ENCODE data around the gene ZNF763. TPM values are rescaled to one million over a fixed set of nuclear protein-coding genes. Genes with fewer than 3 reads are reported as not detected.
"Not testable (repeated sequence)": the region's sequence is repeated elsewhere in the genome, so short reads cannot be mapped to it uniquely, and the experiment has no call there.

Gene ZNF763
- polyA plus RNA-seq (ENCODE audit: insufficient read length in 12 of 12) = 1 to 10 TPM in 10 of 12 donors, not detected in 2; 1.2 to 4.2 (median 2.2) TPM
- long read RNA-seq, donor 1, partial matches to known transcripts = 0 of 1 reads
- long read RNA-seq, donor 1, other reads (novel, unspliced or antisense) = 0 of 1 reads
- long read RNA-seq, donor 2, partial matches to known transcripts = 0 of 1 reads
- long read RNA-seq, donor 2, other reads (novel, unspliced or antisense) = 0 of 1 reads
- long read RNA-seq, donor 3, partial matches to known transcripts = 0 of 1 reads
- long read RNA-seq, donor 3, other reads (novel, unspliced or antisense) = 0 of 1 reads
- long read RNA-seq, donor 4 = 0 reads
- long read RNA-seq, donor 5 = 0 reads
- long read RNA-seq, donor 6 = 0 reads
- long read RNA-seq, donor 7 = 0 reads
- long read RNA-seq, donor 8, partial matches to known transcripts = 0 of 1 reads
- long read RNA-seq, donor 8, other reads (novel, unspliced or antisense) = 0 of 1 reads
- long read RNA-seq, donor 9 = 0 reads
- long read RNA-seq, donor 10 = 0 reads
- long read RNA-seq, donor 11 = 0 reads

DNA sequence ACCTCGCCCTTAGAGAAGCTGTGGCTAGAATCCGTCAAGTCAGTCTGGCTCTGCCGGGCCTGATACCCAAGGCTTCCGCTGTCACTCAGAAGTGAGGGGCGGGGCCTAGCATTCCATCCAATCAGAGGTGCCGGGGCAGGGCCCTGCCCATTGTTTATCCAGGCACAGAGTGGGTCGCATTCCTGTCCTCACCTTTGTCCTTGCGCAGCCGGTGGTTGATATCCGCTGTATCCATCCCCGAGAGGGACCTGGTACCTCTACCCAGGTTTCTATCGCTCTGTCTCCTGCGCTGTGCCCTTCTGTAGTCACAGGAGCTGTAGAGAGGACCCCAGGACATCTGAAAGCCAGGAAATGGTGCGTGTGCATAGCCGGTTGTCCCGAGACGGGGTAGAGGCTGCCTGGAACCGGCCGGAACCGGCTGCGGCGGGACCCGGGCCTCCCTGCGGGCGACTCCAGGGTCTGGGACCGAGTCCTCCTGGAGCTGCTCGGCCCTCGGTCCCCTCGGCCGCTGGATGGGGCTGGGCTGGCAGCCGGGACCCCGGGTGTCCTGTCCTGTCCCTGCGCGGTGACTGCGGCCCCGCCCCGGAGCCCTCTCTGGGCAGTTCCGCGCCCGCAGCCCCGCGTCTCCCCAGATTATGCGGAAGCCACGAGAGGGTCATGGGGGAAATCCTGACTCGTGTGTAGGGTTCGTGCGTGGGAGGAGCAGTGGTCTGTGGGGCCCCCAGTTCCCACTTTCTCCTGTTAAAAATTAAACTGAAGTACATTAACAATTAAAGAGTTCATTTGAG is at the start of gene ZNF763:
ZNF763 (plus strand) TSS at position 183 of the 788 bp plus-strand sequence; CDS start at position 352, 169 bp downstream.
- DNase-seq = peak; percentile 91

GRCh38 chr19:11921852-11922495 is 42.9 kb upstream of the ZNF763 start:
- DNase-seq = no peak

GRCh38 chr19:11924886-11925650 is 39.8 kb upstream of the ZNF763 start, which contains the start of gene ZNF700:
TSS of gene ZNF700 (plus strand) at chr19:11925107. CDS start at chr19:11925211, 104 bp downstream.
- DNase-seq = peak; percentile 95

GRCh38 chr19:11925651-11926187 is 39.1 kb upstream of the ZNF763 start:
- not testable (repeated sequence) for DNase-seq

- no peak for DNase-seq
Measured at GRCh38 chr19:11927227-11927626, 37.6 kb upstream of the ZNF763 start.

DNA sequence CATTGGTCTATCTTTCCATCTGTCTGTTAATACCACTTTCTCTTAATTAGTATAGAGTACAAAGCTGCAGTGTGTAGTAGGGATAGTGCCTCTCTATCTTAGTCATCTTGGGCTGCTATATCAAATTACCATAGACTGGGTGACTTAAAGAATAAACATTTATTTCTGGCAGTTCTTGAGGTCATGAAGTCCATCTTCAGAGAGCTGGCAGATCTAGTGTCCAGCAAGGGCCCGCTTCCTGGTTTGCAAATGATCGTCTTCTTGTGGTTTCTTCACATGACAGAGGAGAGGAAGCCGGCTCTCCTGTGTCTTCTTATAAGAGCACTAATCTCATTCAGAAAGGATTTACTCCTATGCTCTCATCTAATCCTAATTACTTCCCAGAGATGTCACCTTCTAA is 33.8 kb upstream of the ZNF763 start:
- no peak for DNase-seq

GRCh38 chr19:11931513-11931912 is 33.3 kb upstream of the ZNF763 start:
- DNase-seq = no peak

- DNase-seq = not testable (repeated sequence)
Measured at GRCh38 chr19:11935829-11936228, 29.0 kb upstream of the ZNF763 start.

DNA sequence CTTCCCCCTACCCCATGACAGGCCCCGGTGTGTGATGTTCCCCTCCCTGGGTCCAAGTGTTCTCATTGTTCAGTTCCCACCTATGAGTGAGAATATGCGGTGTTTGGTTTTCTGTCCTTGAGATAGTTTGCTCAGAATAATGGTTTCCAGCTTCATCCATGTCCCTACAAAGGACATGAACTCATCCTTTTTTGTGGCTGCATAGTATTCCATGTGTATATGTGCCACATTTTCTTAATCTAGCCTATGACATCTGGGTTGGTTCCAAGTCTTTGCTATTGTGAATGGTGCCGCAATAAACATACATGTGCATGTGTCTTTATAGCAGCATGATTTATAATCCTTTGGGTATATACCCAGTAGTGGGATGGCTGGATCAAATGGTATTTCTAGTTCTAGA is 26.5 kb upstream of the ZNF763 start:
- DNase-seq = not testable (repeated sequence)

DNA sequence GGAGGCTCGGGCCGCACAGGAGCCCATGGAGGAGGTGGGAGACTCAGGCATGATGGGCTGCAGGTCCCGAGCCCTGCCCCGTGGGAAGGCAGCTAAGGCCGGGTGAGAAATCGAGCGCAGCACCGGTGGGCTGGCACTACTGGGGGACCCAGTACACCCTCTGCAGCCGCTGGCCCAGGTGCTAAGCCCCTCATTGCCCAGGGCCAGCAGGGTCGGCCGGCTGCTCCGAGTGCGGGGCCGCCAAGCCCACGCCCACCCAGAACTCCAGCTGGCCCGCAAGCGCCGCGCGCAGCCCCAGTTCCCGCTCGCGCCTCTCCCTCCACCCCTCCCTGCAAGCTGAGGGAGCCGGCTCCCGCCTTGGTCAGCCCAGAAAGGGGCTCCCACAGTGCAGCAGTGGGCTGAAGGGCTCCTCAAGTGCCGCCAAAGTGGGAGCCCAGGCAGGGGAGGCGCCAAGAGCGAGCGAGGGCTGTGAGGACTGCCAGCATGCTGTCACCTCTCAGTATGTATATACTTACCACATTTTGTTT is 23.4 kb upstream of the ZNF763 start:
- not testable (repeated sequence) for DNase-seq

DNA sequence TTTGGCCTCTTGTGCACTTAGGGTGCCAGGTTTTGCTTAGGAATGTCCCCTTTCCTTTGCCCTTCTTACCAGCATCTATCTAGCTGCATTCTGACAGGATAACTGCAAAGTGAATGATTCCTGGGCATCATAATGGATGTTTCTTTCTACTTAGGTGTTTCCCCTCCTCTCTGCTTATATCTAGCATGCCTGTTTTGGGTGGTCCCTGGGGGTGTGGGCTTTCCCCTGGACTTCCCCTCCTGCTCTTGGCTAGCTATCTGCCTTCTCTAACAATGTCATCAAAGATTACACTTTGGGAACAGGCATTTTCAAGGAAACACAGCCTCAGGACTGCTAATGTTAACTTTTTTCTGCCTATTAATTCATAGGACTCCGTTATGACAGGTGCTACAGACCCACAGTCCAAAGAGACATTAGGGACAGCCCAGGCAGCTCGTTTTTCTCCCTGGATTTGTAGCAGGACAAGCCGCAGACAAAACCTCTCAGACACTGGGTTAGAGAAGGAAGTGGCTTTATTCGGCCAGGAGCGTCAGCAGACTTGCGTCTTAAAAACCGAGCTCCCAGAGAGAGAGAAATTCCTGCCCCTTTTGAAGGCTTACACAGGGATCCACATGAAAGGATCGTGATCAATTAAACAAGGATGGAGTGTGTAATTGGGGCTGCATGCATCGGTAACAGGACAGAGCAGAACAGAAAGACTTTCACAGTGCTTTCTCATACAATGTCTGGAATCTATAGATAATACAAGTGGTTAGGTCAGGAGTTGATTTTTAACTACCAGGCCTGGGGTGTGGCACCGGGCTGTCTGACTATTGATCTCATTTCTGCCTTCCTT is 22.6 kb upstream of the ZNF763 start:
- DNase-seq = no peak

DNA sequence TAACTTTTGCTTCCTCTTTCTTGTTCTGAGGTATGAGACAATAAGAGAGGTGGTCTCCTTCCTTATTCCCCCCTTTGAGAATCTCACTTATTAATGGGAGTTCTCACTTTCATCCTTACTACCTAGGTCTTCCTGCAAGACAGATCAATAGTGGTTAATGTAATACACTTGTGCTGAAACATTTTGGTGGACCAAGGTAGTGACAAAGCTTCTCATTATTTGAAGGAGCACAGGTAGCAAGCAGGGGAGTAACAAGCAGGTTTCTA is 22.1 kb upstream of the ZNF763 start:
- DNase-seq = no peak

DNA sequence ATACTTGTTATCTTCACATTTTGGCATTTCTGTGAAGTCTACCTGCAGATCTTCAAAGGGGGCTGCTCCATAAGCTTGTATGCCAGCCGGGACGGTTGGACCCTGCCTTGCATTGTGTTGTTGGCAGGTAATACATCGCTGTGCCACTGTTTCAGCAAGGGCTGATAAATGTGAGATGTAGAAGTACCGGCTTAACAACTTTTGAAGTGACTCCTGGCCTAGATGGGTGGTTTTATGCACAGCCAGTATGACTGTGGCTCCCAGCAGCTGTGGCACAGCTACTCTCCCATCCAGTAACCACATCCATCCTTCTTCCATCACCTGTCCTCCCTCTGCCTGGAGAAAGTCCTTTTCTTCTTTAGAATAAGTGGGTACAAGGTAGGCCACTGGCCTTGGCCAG is 20.2 kb upstream of the ZNF763 start:
- DNase-seq = no peak

GRCh38 chr19:11948646-11949045 is 16.2 kb upstream of the ZNF763 start:
- no peak for DNase-seq

DNA sequence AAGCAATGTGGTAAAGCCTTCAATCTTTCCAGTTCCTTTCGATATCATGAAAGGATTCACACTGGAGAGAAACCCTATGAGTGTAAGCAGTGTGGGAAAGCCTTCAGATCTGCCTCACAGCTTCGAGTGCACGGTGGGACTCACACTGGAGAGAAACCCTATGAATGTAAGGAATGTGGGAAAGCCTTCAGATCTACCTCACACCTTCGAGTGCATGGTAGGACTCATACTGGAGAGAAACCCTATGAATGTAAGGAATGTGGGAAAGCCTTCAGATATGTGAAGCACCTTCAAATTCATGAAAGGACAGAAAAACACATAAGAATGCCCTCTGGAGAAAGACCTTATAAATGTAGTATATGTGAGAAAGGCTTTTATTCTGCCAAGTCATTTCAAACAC is 15.6 kb upstream of the ZNF763 start:
- DNase-seq = no peak

DNA sequence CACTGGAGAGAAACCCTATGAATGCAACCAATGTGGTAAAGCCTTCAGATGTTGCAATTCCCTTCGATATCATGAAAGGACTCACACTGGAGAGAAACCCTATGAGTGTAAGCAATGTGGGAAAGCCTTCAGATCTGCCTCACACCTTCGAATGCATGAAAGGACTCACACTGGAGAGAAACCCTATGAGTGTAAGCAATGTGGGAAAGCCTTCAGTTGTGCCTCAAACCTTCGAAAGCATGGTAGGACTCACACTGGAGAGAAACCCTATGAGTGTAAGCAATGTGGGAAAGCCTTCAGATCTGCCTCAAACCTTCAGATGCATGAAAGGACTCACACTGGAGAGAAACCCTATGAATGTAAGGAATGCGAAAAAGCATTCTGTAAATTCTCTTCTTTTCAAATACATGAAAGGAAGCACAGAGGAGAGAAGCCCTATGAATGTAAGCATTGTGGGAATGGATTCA is 15.2 kb upstream of the ZNF763 start:
- DNase-seq = not testable (repeated sequence)

DNA sequence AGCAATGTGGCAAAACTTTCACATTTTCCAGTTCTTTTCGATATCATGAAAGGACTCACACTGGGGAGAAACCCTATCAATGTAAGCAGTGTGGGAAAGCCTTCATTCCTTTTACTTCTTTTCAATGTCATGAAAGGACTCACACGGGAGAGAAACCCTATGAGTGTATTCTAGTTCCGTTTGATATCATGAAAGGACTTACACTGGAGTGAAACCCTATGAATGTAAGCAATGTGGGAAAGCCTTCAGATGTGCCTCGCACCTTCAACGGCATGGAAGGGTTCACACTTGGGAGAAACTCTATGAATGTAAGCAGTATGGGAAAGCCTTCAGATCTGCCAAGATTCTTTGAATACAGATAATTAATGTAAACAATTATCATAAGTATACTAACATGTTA is 14.5 kb upstream of the ZNF763 start:
- no peak for DNase-seq

GRCh38 chr19:11963566-11964355 is 1.1 kb upstream of the ZNF763 start:
- peak; percentile 93 for DNase-seq

- DNase-seq = no peak
Measured at GRCh38 chr19:11964496-11964857, 363 bp upstream of the ZNF763 start.

All from muscle of arm (tissue), 14 donors.